NOMO-1 (cell line): ENCODE data around the gene OTUD7B.
A peak's percentile ranks its signal among the peaks of the same experiment; 100 is the strongest.

Source experiments
- DNase-seq, 2 experiments: peaks; one replicate each; lab custom pipeline; 2025; ENCODE audit not compliant: unreplicated experiment in 2 of 2; lab: John Stamatoyannopoulos, UW

The OTUD7B gene

DNA sequence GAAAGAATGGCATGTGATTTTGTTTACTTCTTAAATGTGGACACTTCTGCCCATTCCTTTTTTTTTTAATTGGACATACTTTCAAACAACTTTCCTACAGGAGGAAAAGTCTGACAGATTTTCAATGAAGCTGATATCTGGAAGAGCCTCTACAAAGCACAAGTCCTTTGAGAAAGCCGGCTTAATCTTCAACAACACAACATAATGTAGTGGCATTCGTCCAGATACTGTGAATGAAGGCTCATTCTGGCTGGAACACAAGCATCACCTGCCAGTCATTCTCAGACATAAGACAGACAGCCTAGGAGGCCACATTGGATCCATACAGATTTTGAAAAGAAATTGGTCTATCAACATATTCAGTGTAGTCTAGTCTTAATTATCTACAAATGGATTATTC lies 4.9 kb downstream of the OTUD7B start:
- no peak for DNase-seq

GRCh38 chr1:150003801-150004200 lies 6.7 kb downstream of the OTUD7B start:
- no peak for DNase-seq

DNA sequence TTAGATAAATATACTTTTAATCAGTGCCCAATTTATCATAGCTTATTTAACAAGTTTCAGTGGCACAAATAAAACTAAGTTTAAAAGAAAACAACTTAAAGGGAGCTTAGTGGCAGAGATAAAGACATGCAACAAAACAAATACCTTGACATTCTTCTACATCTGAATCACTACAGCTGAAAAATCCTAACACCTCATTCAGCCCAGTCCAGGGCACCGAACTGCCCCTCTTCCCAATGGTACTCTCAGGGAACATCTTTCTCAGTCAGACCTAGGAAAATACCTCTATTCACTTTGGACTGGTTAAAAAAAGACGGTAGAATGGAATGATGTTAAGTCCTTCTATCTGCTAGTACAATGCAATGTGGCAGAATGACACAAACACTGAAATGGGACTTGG lies 8.3 kb downstream of the OTUD7B start:
- no peak for DNase-seq

DNA sequence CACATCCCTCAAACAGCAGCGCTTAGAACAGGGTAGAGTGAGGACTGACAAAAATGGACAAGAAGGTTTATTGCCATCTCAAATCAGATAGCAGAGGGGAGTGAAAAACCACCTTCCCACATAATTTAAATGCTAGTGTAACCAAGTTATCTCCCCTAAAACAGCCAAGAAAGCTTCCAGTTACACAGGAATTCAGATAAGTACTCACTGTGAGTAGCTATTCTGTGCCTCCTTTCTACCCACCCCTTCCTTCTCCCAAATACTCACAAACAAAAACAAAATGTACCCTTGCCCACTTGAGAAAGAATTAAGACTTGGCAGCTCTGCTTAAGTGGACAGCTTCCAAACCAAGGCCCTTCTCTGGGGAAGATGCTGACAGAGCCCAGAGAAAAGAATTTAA lies 9.1 kb downstream of the OTUD7B start:
- DNase-seq = no peak

- DNase-seq = peak; percentile 64 to 98
Measured at GRCh38 chr1:149997585-149998262, 12.8 kb downstream of the OTUD7B start.

DNA sequence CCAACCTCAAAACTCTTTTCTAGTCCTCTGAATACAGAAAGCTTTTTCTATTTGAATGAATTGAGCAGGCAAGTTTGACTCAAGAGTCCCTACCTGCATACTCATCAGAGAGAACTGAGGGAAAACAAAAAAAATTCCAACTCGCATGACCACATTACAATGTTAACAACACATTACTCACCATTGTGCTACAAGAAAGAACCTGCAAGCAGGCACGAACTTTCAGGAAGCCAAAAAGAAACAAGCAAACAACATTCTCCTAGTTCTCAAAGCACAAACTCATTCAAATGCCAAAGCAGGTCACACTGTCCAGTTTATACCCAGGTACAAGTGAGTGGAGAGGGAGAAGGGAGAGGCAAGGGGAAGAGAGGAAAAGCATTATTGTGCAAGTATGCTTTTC lies 14.6 kb downstream of the OTUD7B start:
- no peak for DNase-seq

DNA sequence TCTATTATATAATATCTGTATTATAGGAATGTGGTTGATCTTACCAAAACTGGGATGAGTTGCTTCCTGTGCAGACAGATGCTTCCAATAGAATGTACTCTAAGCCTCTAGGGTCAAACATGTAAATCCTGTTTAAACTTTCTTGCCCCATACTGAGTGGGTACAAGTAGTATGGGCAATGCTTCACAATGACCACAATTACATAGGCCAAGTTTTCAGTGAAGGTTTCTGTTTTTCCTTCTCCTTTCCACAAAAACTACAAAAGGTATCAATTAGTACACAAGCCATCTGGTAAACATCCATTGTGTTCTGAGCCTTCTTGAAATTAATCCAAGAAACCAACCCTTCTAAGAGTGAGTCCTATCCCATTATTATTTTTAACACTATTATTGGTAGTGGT lies 16.8 kb downstream of the OTUD7B start:
- no peak for DNase-seq

GRCh38 chr1:149993181-149993580 lies 17.3 kb downstream of the OTUD7B start:
- no peak for DNase-seq

DNA sequence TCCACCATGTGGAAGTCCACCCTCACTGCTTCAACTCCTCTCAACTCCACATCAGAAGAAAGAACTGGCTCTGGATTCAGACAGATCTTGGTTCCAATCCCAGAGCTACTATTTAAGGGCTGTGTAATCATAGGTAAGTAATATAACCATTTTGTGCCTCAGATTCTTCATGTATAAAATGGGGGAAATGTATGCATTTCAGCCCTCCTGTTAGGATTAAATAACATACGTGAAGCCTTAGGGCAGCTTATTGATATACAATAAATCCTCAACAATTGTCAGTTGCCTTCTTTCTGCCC lies 23.3 kb downstream of the OTUD7B start:
- DNase-seq = no peak

GRCh38 chr1:149986486-149987296 lies 23.8 kb downstream of the OTUD7B start:
- no peak for DNase-seq

- DNase-seq = no peak
Measured at GRCh38 chr1:149979972-149980540, 30.5 kb downstream of the OTUD7B start.

GRCh38 chr1:149979245-149979971 lies 31.1 kb downstream of the OTUD7B start:
- DNase-seq = no peak

DNA sequence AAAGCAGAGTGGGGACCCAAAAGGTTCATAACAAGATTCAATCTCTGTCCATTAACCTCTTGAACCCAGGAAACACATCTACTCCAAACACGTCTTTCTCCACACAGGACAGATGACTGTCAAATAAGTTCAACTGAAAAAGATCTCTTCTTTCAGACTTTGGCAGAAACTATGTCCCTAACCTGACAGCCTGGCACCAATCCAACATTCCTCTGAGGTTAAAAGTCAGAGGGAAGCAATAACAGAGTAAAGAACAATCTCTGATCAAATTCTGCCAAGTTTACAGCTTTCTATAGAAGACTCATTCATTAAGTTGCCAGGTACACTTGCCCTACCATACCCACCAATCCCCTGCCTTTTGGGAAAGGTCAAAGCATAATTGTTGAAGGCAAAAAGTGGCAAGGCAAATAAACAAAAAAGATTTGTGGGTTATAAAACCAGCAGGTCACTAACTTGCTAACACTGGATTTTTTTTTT lies 31.9 kb downstream of the OTUD7B start:
- no peak for DNase-seq

DNA sequence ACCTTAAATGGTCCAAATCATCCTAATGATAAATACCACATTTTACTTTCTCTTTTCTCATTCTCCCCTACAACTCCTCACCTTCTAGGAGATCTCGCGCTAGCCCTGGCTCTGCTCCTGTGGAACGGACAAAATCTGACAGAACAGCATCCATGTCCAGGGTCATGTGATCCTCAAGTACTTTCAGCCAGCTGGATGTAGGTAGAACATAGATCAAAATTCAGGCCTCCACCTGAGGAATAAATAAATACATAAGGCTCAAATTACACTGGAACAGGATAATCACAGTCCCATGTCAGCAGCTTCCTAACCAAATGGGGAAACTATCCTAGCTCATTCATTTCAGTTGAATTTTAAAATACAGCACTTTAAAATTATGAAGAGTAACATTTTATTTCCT lies 33.2 kb downstream of the OTUD7B start:
- DNase-seq = no peak

DNA sequence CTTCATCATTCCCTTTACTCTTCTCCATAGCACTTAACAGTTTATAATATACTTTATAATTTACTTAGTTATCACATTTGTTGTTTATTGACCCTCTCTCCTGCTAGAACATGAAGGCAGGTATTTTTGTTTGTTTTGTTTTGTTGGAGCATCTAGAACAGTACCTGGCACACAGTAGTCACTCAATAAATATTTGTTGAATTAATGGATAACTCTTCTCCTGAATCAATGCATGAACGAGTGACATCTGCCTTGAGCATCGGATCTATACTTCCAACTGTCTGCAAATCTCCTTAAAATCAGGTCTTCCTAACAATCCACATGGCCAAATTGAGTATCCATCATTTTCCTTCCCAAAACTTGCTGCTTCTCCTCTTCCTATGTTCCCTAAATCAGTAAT lies 38.0 kb downstream of the OTUD7B start:
- DNase-seq = no peak

DNA sequence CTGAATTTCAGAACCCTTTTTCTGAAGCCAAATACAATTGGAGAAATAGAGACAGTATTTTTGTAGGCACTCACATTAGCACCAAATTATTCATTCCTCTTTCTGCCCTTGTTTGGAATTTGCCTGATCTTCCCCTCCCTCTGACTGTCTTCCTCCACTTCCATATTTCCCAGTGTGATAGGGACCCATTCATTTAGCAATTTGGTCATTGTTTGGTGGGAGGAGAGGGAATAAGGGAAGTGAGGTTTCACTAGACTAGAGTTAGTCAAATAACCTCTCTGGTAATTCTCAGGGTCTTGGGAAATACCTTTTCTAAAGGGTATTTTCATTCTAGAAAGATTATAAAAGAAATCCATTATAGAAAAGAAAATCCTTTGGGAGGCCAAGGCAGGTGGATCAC lies 42.9 kb downstream of the OTUD7B start:
- DNase-seq = no peak

- DNase-seq = no peak
Measured at GRCh38 chr1:149967041-149967440, 43.5 kb downstream of the OTUD7B start.

DNA sequence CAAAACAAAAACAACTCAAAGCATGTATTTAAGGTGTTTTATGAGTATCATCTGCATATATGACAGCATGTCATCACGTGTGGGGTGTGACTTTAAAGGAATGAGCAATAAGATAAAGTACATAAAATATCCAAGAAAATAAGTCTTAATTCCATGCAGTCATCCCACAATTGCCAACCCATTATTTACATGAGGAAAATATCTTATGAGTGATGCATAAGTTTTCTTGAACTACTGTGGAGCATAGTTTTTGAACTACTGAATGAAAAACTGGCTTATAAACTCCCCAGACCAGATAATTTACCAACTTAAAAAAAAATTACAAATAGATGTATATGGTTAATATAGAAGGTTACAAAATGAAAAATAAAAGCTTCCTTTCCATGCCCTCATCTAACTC lies 44.1 kb downstream of the OTUD7B start:
- no peak for DNase-seq

GRCh38 chr1:149965440-149965839 lies 45.1 kb downstream of the OTUD7B start:
- no peak for DNase-seq

GRCh38 chr1:149963358-149963757 lies 47.2 kb downstream of the OTUD7B start:
- DNase-seq = no peak

GRCh38 chr1:149962736-149963135 lies 47.8 kb downstream of the OTUD7B start:
- DNase-seq = no peak
